Endothelial cell of umbilical vein (primary cell): ENCODE measurements around the gene TRABD. TPM values are rescaled to one million over a fixed set of nuclear protein-coding genes. Genes with fewer than 3 reads are reported as not detected.

Experiments
- BruUV-seq: library from RNA; stranded (reverse); fragments of 400-500 nt; replicated peaks from 2 replicates; lab custom pipeline; 2021; lab: Mats Ljungman, UMichigan
- CTCF ChIA-PET: fragments of 300-600, 350-600 bp; sonication (Branson Sonifier 250); formaldehyde crosslinking; loops from one replicate; lab custom pipeline; 2021; ENCODE audit warnings: antibody characterized with exemption, inconsistent platforms; lab: Charles Lee
- POLR2A ChIA-PET: fragments of 300-600, 350-600 bp; sonication (Branson Sonifier 250); formaldehyde crosslinking; loops from one replicate; lab custom pipeline; 2021; ENCODE audit warnings: antibody characterized with exemption, inconsistent platforms; lab: Charles Lee
- DNase-seq: peaks from one replicate; pipeline ENCODE4 v3.0.0-alpha.2; 2011; ENCODE audit warnings: low read depth, low spot score
- FAIRE-seq: peaks from 2 replicates; lab custom pipeline; 2011; peaks lifted over from hg19 to GRCh38; lab: Jason Lieb, UNC
- H2AFZ ChIP-seq: 2 replicates; pipeline ENCODE4 v1.6.0; 2012; ENCODE audit warnings: low read depth, low read length, control low read depth, inconsistent platforms
- H3K27ac ChIP-seq: 2 replicates; pipeline ENCODE4 v1.5.1; 2011; ENCODE audit warnings: low read depth, mild to moderate bottlenecking, control low read depth, low read length, moderate library complexity; ENCODE audit not compliant: insufficient read depth
- H3K27me3 ChIP-seq, 2 experiments: 2 replicates each; pipeline versions ENCODE4 v1.6.0 to v1.6.1; 2011; ENCODE audit warnings: low read length in 2 of 2, mixed read lengths in 1 of 2; ENCODE audit not compliant: control insufficient read depth in 2 of 2, insufficient read depth in 2 of 2
- H3K36me3 ChIP-seq, 2 experiments: 2 replicates in 1 of 2; 3 replicates in 1 of 2; pipeline ENCODE4 v1.5.1; 2011; ENCODE audit warnings: low read length in 2 of 2, mild to moderate bottlenecking in 1 of 2, moderate library complexity in 1 of 2; ENCODE audit not compliant: control insufficient read depth in 2 of 2, insufficient read depth in 2 of 2; ENCODE audit errors: extremely low read depth in 1 of 2
- H3K4me1 ChIP-seq: 3 replicates; pipeline ENCODE4 v1.5.1; 2011; ENCODE audit warnings: mild to moderate bottlenecking, low read length; ENCODE audit not compliant: control insufficient read depth, insufficient read depth; ENCODE audit errors: extremely low read depth
- H3K4me2 ChIP-seq: 2 replicates; pipeline ENCODE4 v1.6.1; 2011; ENCODE audit warnings: low read length, control low read depth, mixed read lengths; ENCODE audit not compliant: insufficient read depth
- H3K4me3 ChIP-seq, 3 experiments: fragments of 200-600 bp in 1 of 3; sonication (generic), shearing (Covaris generic) in 1 of 3; replicated peaks in 1 of 3; 2 replicates each; pipeline ENCODE4 v1.5.1; 2011 to 2016; ENCODE audit warnings: control low read depth in 3 of 3, low read length in 3 of 3, mild to moderate bottlenecking in 2 of 3, inconsistent platforms in 1 of 3, low read depth in 1 of 3, moderate library complexity in 1 of 3; ENCODE audit not compliant: insufficient read depth in 1 of 3
- H3K79me2 ChIP-seq: 2 replicates; pipeline ENCODE4 v1.6.0; 2012; ENCODE audit warnings: low read length, inconsistent platforms; ENCODE audit not compliant: control insufficient read depth, insufficient read depth
- H3K9ac ChIP-seq: replicated peaks from 2 replicates; pipeline ENCODE3; 2011; ENCODE audit warnings: low read length, control low read depth; ENCODE audit not compliant: insufficient read depth; ENCODE audit errors: extremely low read depth
- H3K9me1 ChIP-seq: replicated peaks from 3 replicates; pipeline ENCODE4 v1.6.0; 2011; ENCODE audit warnings: mild to moderate bottlenecking, low read length; ENCODE audit not compliant: control insufficient read depth, insufficient read depth; ENCODE audit errors: extremely low read depth
- H3K9me3 ChIP-seq: replicated peaks from 2 replicates; pipeline ENCODE4 v1.5.1; 2012; ENCODE audit warnings: low read length, inconsistent platforms; ENCODE audit not compliant: control insufficient read depth, insufficient read depth
- H4K20me1 ChIP-seq: replicated peaks from 2 replicates; pipeline ENCODE3; 2011; ENCODE audit warnings: mild to moderate bottlenecking, low read length; ENCODE audit not compliant: control insufficient read depth, insufficient read depth; ENCODE audit errors: extremely low read depth
- EZH2 ChIP-seq: IDR thresholded peaks from 2 replicates; pipeline ENCODE4 v1.6.1; 2012; ENCODE audit warnings: borderline replicate concordance, low read depth, mild to moderate bottlenecking, moderate library complexity, low read length, inconsistent platforms; ENCODE audit not compliant: severe bottlenecking
- FOS ChIP-seq: IDR thresholded peaks from 2 replicates; pipeline ENCODE4 v1.6.1; 2011; ENCODE audit warnings: mild to moderate bottlenecking, low read length, moderate library complexity, borderline replicate concordance; ENCODE audit not compliant: insufficient read depth
- GATA2 ChIP-seq: IDR thresholded peaks from 2 replicates; pipeline ENCODE4 v1.7.0; 2011; ENCODE audit warnings: low read depth, mild to moderate bottlenecking, moderate library complexity, mixed read lengths, low read length; ENCODE audit not compliant: insufficient read length, insufficient read depth
- JUN ChIP-seq: IDR thresholded peaks from 2 replicates; pipeline ENCODE4 v1.6.1; 2011; ENCODE audit warnings: borderline replicate concordance, low read depth; ENCODE audit not compliant: insufficient read length, insufficient read depth
- MAX ChIP-seq: IDR thresholded peaks from 2 replicates; pipeline ENCODE4 v1.6.1; 2011; ENCODE audit not compliant: insufficient read depth, insufficient read length
- MYC ChIP-seq: IDR thresholded peaks from one replicate; pipeline ENCODE4 v1.6.1; 2011; ENCODE audit warnings: mild to moderate bottlenecking, low read depth, low read length
- POLR2A ChIP-seq: IDR thresholded peaks from 2 replicates; pipeline ENCODE4 v1.6.1; 2012; ENCODE audit warnings: low read depth, mild to moderate bottlenecking, control low read depth, low read length
- POLR2AphosphoS5 ChIP-seq: IDR thresholded peaks from 2 replicates; pipeline ENCODE4 v1.6.1; 2012; ENCODE audit warnings: low read depth, mild to moderate bottlenecking, control low read depth, low read length, moderate library complexity; ENCODE audit not compliant: insufficient read depth
- dilution Hi-C: fragments of 300-500 bp; cut with MboI; formaldehyde crosslinking; loops from one replicate; pipeline ENCODE4 v1.15.0; 2019; ENCODE audit warnings: low sequenced_read_pairs; ENCODE audit not compliant: extremely low pct_ligation_motif_present
- intact Hi-C: fragments of 100-400 bp; cut with micrococcal nuclease; formaldehyde crosslinking; loops from one replicate; pipeline ENCODE4 v1.10.0; 2022
- polyA plus RNA-seq, 4 experiments: library from polyadenylated mRNA; depleted of rRNA in 3 of 4; stranded (reverse) in 3 of 4; unstranded in 1 of 4; fragments of >200 nt; gene quantifications; 2 replicates each; pipeline versions ENCODE4 v1.2.1 to v1.2.3, GENCODE V29; 2011 to 2012; ENCODE audit warnings: missing spikeins in 1 of 4
- total RNA-seq: library from RNA; stranded (reverse); gene quantifications from 2 replicates; pipeline ENCODE4 v1.2.3, GENCODE V29; 2021
- TF ChIP-seq, protein P1 (sequence below), 2 donors: IDR thresholded peaks; 1 replicate in 1 of 2; 2 replicates in 1 of 2; pipeline ENCODE4 v1.5.1; 2011; ENCODE audit warnings: low read length in 2 of 2, mild to moderate bottlenecking in 2 of 2, moderate library complexity in 2 of 2, control low read depth in 1 of 2, inconsistent platforms in 1 of 2, low read depth in 1 of 2; ENCODE audit not compliant: insufficient read depth in 1 of 2; ENCODE audit errors: extremely low read depth in 1 of 2

TRABD gene
- total and polyA plus RNA-seq, 2 donors (not counting 3 experiments of a cell fraction or from before 2014, with no cell fraction given): 46.8 to 48.4 TPM

GRCh38 chr22:50178871-50179869 is 6.5 kb upstream of the TRABD start:
- no peak for FAIRE-seq
- intact Hi-C loops: no loop called here
- TF ChIP-seq MYC (no peak), POLR2AphosphoS5 (no peak), MAX (no peak), JUN (no peak), EZH2 (no peak), POLR2A (no peak), FOS (no peak), GATA2 (no peak)
- TF ChIP-seq, protein P1, sequence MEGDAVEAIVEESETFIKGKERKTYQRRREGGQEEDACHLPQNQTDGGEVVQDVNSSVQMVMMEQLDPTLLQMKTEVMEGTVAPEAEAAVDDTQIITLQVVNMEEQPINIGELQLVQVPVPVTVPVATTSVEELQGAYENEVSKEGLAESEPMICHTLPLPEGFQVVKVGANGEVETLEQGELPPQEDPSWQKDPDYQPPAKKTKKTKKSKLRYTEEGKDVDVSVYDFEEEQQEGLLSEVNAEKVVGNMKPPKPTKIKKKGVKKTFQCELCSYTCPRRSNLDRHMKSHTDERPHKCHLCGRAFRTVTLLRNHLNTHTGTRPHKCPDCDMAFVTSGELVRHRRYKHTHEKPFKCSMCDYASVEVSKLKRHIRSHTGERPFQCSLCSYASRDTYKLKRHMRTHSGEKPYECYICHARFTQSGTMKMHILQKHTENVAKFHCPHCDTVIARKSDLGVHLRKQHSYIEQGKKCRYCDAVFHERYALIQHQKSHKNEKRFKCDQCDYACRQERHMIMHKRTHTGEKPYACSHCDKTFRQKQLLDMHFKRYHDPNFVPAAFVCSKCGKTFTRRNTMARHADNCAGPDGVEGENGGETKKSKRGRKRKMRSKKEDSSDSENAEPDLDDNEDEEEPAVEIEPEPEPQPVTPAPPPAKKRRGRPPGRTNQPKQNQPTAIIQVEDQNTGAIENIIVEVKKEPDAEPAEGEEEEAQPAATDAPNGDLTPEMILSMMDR (IDR thresholded peaks at IDR 0.05; ENCODE audit: extremely low read depth in 1 of 2, insufficient read depth in 1 of 2, low read depth in 1 of 2, low read length in 2 of 2): no peak

More at GRCh38 chr22:50178871-50179869, 6.5 kb upstream of the TRABD start:
- DNase-seq: no peak
- H2AFZ ChIP-seq: no peak overlapping the region
- no peak overlapping the region for H3K9ac ChIP-seq
- H3K4me2 ChIP-seq: no peak overlapping the region
- H3K27me3 ChIP-seq: no peaks in the 10 kb centered on the region
- ChIA-PET POLR2A (no interaction called here), CTCF (no interaction called here)
- H3K9me3 ChIP-seq: no peaks in the 10 kb centered on the region
- no peaks in the 10 kb centered on the region for H4K20me1 ChIP-seq
- H3K36me3 ChIP-seq: no peaks in the 10 kb centered on the region
- no peak overlapping the region for H3K4me3 ChIP-seq
- BruUV-seq: no TSS peak
- dilution Hi-C loops: no loop called here
- no peaks in the 10 kb centered on the region for H3K9me1 ChIP-seq
- no peaks in the 10 kb centered on the region for H3K79me2 ChIP-seq
- H3K4me1 ChIP-seq: peaks cover 2% of the 10 kb centered on the region
- H3K27ac ChIP-seq: no peak overlapping the region
